RWPE1 (cell line): ENCODE measurements around the gene ACP2.

Experiments
- CTCF ChIA-PET: fragments of 350-600 bp; sonication (Branson Sonifier 250); formaldehyde crosslinking; extraction: SDS; loops from one replicate; lab custom pipeline; 2021; lab: Yijun Ruan, JAX
- POLR2A ChIA-PET: fragments of 400-600 bp; formaldehyde crosslinking; extraction: SDS; loops from one replicate; lab custom pipeline; 2020; ENCODE audit warnings: antibody characterized with exemption; ENCODE audit not compliant: low non-redundant PET; lab: Yijun Ruan, JAX
- DNase-seq: peaks from one replicate; pipeline ENCODE4 v3.0.0; 2012; ENCODE audit warnings: low spot score
- H3K27ac ChIP-seq: fragments of 450-650 bp; 2 replicates; pipeline ENCODE4 v1.5.1; 2017
- CTCF ChIP-seq: fragments of 450-650 bp; conservative IDR thresholded peaks from 2 replicates; pipeline ENCODE4 v1.5.1; 2017; ENCODE audit warnings: low read depth, mild to moderate bottlenecking

Gene ACP2

GRCh38 chr11:47248664-47249377 lies at the start of gene ACP2:
TSS of gene ACP2 (minus strand) at chr11:47248814. CDS start at chr11:47248789, 25 bp downstream.
- CTCF ChIA-PET: interaction anchor here (0.7 to 2.5 kb wide), 5 partner anchors 9 to 31 kb away, joined by 3 to 9 read pairs (median 6); partner anchors contain the start of gene NR1H3
- POLR2A ChIA-PET: interaction anchor here (0.5 to 0.9 kb wide), 2 partner anchors 9 to 15 kb away, joined by 3 to 4 read pairs; partner anchors contain the start of gene NR1H3
- TF ChIP-seq CTCF: peak; percentile 39

DNA sequence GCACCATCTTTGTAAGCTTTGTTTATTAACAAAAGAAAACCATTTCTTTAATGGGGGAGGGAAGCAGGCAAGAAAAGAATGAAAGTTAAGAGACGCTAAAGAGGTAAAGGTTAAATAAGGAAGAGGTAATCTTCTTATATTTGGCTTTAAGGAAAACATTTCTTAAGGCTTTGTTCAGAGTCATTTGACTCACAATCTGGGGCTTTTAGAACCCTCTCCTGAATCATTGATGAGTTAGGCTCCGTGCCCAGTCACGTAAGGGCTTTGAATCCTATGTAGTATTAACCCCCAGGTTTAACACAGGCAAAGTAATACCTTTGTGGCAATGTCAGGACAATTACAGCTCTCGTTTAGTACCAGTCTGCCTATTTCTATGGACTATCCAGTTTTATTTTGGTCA lies 47.4 kb upstream of the ACP2 start:
- no peak for DNase-seq
- ChIA-PET CTCF (interaction anchor here (0.6 to 0.7 kb wide), 3 partner anchors 64 to 512 kb away, joined by 3 to 5 read pairs (median 3); no protein-coding TSS in a partner anchor), POLR2A (no interaction called here)
- no peak overlapping the region for H3K27ac ChIP-seq
- no peak for TF ChIP-seq CTCF

More at GRCh38 chr11:47248664-47249377, at the start of gene ACP2:
- peak within 1 kb of the TSS; percentile 80 for H3K27ac ChIP-seq
- DNase-seq: peak; percentile 83

DNA sequence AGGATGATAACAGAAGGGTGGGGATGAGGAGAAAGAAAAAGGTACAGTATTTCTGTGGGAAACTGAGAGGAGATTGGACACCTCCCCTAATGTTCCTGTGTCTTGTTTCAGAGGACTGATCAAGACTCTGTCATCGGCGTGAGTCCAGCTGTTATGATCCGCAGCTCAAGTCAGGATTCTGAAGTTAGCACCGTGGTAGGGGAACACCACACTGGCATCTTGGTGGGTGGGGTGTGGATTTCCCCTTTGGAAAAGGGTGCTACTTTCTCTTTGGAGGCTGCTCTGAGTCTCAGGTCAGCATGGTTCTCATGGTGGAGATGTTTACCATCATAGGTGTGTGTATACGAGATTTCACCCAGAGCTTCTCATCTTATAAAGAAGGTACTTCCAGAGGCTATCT lies 46.8 kb upstream of the ACP2 start:
- POLR2A ChIA-PET: no interaction called here
- no peak for TF ChIP-seq CTCF
- CTCF ChIA-PET: interaction anchor here (0.7 kb wide), 1 partner anchor 67 kb away, joined by 3 read pairs; no protein-coding TSS in a partner anchor
- DNase-seq: no peak
- H3K27ac ChIP-seq: no peak overlapping the region

GRCh38 chr11:47289856-47290255 lies 41.2 kb upstream of the ACP2 start:
- TF ChIP-seq CTCF: no peak
- CTCF ChIA-PET: interaction anchor here (0.6 kb wide), 1 partner anchor 202 kb away, joined by 4 read pairs; no protein-coding TSS in a partner anchor
- H3K27ac ChIP-seq: no peak overlapping the region
- POLR2A ChIA-PET: interaction anchor here (0.5 kb wide), 1 partner anchor 18 kb away, joined by 4 read pairs; no protein-coding TSS in a partner anchor
- no peak for DNase-seq

GRCh38 chr11:47288066-47288465 lies 39.5 kb upstream of the ACP2 start:
- no peak for TF ChIP-seq CTCF
- POLR2A ChIA-PET: no interaction called here
- no peak for DNase-seq
- H3K27ac ChIP-seq: no peak overlapping the region
- CTCF ChIA-PET: interaction anchor here (0.6 kb wide), 1 partner anchor 152 kb away, joined by 6 read pairs; no protein-coding TSS in a partner anchor

DNA sequence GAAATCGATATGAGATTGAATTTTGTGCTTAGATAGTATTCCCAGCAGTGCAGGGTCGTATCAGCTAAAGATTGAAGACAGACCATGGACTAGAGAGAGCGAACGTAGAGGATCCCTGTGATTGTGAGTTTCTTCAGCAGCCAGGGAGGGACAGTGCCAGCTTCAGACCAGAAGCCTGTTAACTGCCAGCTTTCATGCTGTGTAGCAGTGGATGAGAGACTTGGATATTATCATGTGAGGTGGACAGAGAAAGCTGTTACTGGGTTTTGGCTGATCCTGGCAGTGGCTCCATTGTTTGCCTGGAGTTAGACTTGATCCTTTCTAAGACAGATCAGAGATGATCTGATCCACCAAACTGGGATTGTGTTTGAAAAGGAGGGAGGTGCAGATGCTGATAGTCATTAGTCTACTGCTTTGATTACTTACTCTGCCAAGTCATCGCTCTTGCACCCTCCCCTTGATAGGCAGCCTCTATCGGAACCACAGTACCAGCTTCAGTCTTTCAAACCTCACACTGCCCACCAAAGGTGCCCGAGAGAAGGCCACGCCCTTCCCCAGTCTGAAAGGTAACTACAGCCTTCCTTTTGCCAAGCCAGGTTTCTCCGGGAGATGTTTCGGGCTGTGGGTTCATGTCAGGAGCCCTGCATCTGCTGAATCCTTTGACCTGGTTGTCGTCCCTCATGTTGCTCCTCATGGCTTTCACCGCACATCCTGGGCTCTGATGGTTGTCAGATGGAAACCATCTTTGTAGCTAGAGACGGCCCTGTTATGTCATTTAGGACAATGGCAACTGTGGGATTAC lies 37.6 kb upstream of the ACP2 start:
- ChIA-PET POLR2A (interaction anchor here (0.5 kb wide), 1 partner anchor 67 kb away, joined by 4 read pairs; no protein-coding TSS in a partner anchor), CTCF (no interaction called here)
- no peak overlapping the region for H3K27ac ChIP-seq
- TF ChIP-seq CTCF: no peak
- no peak for DNase-seq
